ENCODE data around the gene TKT.

The TKT gene

DNA sequence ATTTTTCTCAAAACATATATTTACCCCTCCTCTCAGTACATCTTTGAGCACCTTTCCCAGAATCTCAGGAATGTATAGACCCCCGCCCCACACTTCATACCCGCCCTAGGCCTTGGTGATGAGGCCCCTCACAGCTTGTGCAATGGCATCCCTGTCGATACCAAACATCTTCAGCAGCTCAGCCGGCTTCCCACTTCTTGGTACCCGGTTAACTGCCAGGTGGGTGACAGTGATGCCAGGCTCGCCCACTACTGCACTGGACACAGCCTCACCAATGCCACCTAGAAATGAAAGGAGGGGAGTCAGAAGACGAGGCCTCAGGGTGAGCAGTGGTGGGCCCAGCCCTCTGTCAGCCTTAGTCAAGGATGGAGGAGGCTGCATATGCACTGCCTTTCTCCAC is 30.2 kb downstream of the TKT start:
- no CpG with 5 or more reads among the region's 7 CpGs for WGBS, 2 donors (ENCODE audit: extremely low coverage in 2 of 2, insufficient read length in 2 of 2, insufficient replicate concordance in 1 of 2)
- peaks cover 77 to 83% of the 10 kb centered on the region in 2 donors for H3K36me3 ChIP-seq (replicated peaks in 1 of 2; ENCODE audit: control insufficient read depth in 2 of 2, insufficient read depth in 2 of 2, low read length in 2 of 2)

DNA sequence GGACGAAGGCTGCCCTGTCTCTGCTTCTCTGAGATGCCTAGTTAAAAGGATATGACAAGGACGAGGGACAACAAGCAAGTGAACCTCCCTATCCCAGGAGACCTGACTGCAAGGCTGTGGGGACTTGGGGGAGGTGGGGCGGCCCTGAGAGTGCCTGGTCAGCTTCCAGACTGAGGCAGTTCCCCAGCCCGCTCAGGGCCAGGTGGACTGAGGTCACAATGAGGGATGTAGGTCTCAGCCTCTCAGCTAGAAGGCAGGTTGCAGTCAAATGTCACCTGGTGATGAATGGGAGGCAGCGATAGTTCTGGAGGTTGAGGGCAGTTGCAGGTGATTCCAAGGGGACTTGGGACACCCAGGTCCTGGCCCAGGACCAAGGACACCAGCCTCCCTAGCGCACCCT is 30.6 kb downstream of the TKT start:
- Histone ChIP-seq H3K27ac (replicated peaks; ENCODE audit: low read length) (no peak overlapping the region), H4K8ac (ENCODE audit: low read depth, low read length) (no peak overlapping the region), H3K9ac (ENCODE audit: low read depth, low read length, poor library complexity) (no peak overlapping the region), H3K4ac (ENCODE audit: low read length) (no peak overlapping the region), H3K36me3 (replicated peaks in 1 of 2; ENCODE audit: control insufficient read depth in 2 of 2, insufficient read depth in 2 of 2, low read length in 2 of 2) (peaks cover 73 to 79% of the 10 kb centered on the region in 2 donors), H3K4me1 (ENCODE audit: control insufficient read depth in 2 of 2, insufficient read depth in 1 of 2, low read depth in 1 of 2, low read length in 2 of 2) (no peaks in the 10 kb centered on the region), H3K79me1 (ENCODE audit: low read depth, low read length) (no peaks in the 10 kb centered on the region), H3K18ac (ENCODE audit: low read length) (no peak overlapping the region), H2BK120ac (ENCODE audit: low read depth, low read length) (no peak overlapping the region), H2BK5ac (ENCODE audit: low read length) (no peak overlapping the region), H3K9me3 (replicated peaks in 1 of 2; ENCODE audit: control insufficient read depth in 2 of 2, insufficient read depth in 1 of 2, low read depth in 1 of 2, low read length in 2 of 2) (no peaks in the 10 kb centered on the region), H2AFZ (ENCODE audit: low read length) (no peak overlapping the region), H3K14ac (ENCODE audit: low read length) (no peak overlapping the region), H3K23ac (ENCODE audit: low read depth, low read length, poor library complexity) (no peak overlapping the region), H2AK5ac (ENCODE audit: low read depth, low read length) (no peak overlapping the region), H4K91ac (ENCODE audit: low read depth, low read length, poor library complexity) (no peak overlapping the region), H3K4me3 (ENCODE audit: low read length in 2 of 2) (no peak overlapping the region), H3K27me3 (ENCODE audit: control insufficient read depth in 3 of 3, insufficient read depth in 3 of 3, low read depth in 1 of 3, low read length in 3 of 3) (no peaks in the 10 kb centered on the region), H3K4me2 (ENCODE audit: insufficient read depth, low read length, poor library complexity, severe bottlenecking) (no peak overlapping the region), H2BK12ac (ENCODE audit: low read length) (no peak overlapping the region), H2BK15ac (ENCODE audit: low read length) (no peak overlapping the region)
- no CpG with 5 or more reads among the region's 6 CpGs for WGBS, 2 donors (ENCODE audit: extremely low coverage in 2 of 2, insufficient read length in 2 of 2, insufficient replicate concordance in 1 of 2)
- DNase-seq (ENCODE audit: low spot score): no peak

More for the DNA sequence above, 30.2 kb downstream of the TKT start:
- H3K27me3 ChIP-seq (ENCODE audit: control insufficient read depth in 3 of 3, insufficient read depth in 3 of 3, low read depth in 1 of 3, low read length in 3 of 3): no peaks in the 10 kb centered on the region
- H2BK15ac ChIP-seq (ENCODE audit: low read length): no peak overlapping the region
- no peak overlapping the region for H3K14ac ChIP-seq (ENCODE audit: low read length)
- no peaks in the 10 kb centered on the region for H3K4me1 ChIP-seq (ENCODE audit: control insufficient read depth in 2 of 2, insufficient read depth in 1 of 2, low read depth in 1 of 2, low read length in 2 of 2)
- no peak overlapping the region for H3K18ac ChIP-seq (ENCODE audit: low read length)
- no peaks in the 10 kb centered on the region for H3K9me3 ChIP-seq (replicated peaks in 1 of 2; ENCODE audit: control insufficient read depth in 2 of 2, insufficient read depth in 1 of 2, low read depth in 1 of 2, low read length in 2 of 2)
- no peak overlapping the region for H2BK12ac ChIP-seq (ENCODE audit: low read length)
- no peak overlapping the region for H3K27ac ChIP-seq (replicated peaks; ENCODE audit: low read length)
- H3K4ac ChIP-seq (ENCODE audit: low read length): no peak overlapping the region
- no peak overlapping the region for H4K91ac ChIP-seq (ENCODE audit: low read depth, low read length, poor library complexity)
- no peaks in the 10 kb centered on the region for H3K79me1 ChIP-seq (ENCODE audit: low read depth, low read length)
- no peak for DNase-seq (ENCODE audit: low spot score)
- H2BK5ac ChIP-seq (ENCODE audit: low read length): no peak overlapping the region
- H3K9ac ChIP-seq (ENCODE audit: low read depth, low read length, poor library complexity): no peak overlapping the region
- no peak overlapping the region for H3K4me3 ChIP-seq (ENCODE audit: low read length in 2 of 2)
- no peak overlapping the region for H2BK120ac ChIP-seq (ENCODE audit: low read depth, low read length)
- no peak overlapping the region for H4K8ac ChIP-seq (ENCODE audit: low read depth, low read length)
- no peak overlapping the region for H3K23ac ChIP-seq (ENCODE audit: low read depth, low read length, poor library complexity)
- no peak overlapping the region for H2AK5ac ChIP-seq (ENCODE audit: low read depth, low read length)
- no peak overlapping the region for H2AFZ ChIP-seq (ENCODE audit: low read length)
- no peak overlapping the region for H3K4me2 ChIP-seq (ENCODE audit: insufficient read depth, low read length, poor library complexity, severe bottlenecking)

- Histone ChIP-seq H3K4me1 (ENCODE audit: control insufficient read depth in 2 of 2, insufficient read depth in 1 of 2, low read depth in 1 of 2, low read length in 2 of 2) (no peaks in the 10 kb centered on the region), H3K23ac (ENCODE audit: low read depth, low read length, poor library complexity) (no peak overlapping the region), H3K14ac (ENCODE audit: low read length) (no peak overlapping the region), H2AFZ (ENCODE audit: low read length) (no peak overlapping the region), H4K91ac (ENCODE audit: low read depth, low read length, poor library complexity) (no peak overlapping the region), H3K4me3 (ENCODE audit: low read length in 2 of 2) (no peak overlapping the region), H3K9me3 (replicated peaks in 1 of 2; ENCODE audit: control insufficient read depth in 2 of 2, insufficient read depth in 1 of 2, low read depth in 1 of 2, low read length in 2 of 2) (no peaks in the 10 kb centered on the region), H2BK5ac (ENCODE audit: low read length) (no peak overlapping the region), H3K9ac (ENCODE audit: low read depth, low read length, poor library complexity) (no peak overlapping the region), H3K27ac (replicated peaks; ENCODE audit: low read length) (no peak overlapping the region), H3K36me3 (replicated peaks in 1 of 2; ENCODE audit: control insufficient read depth in 2 of 2, insufficient read depth in 2 of 2, low read length in 2 of 2) (peaks cover 66 to 72% of the 10 kb centered on the region in 2 donors), H3K4ac (ENCODE audit: low read length) (no peak overlapping the region), H2AK5ac (ENCODE audit: low read depth, low read length) (no peak overlapping the region), H3K79me1 (ENCODE audit: low read depth, low read length) (no peaks in the 10 kb centered on the region), H2BK120ac (ENCODE audit: low read depth, low read length) (no peak overlapping the region), H3K18ac (ENCODE audit: low read length) (no peak overlapping the region), H4K8ac (ENCODE audit: low read depth, low read length) (no peak overlapping the region), H3K27me3 (ENCODE audit: control insufficient read depth in 3 of 3, insufficient read depth in 3 of 3, low read depth in 1 of 3, low read length in 3 of 3) (no peaks in the 10 kb centered on the region), H3K4me2 (ENCODE audit: insufficient read depth, low read length, poor library complexity, severe bottlenecking) (no peak overlapping the region), H2BK15ac (ENCODE audit: low read length) (no peak overlapping the region), H2BK12ac (ENCODE audit: low read length) (no peak overlapping the region)
- no peak for DNase-seq (ENCODE audit: low spot score)
- WGBS, 2 donors (ENCODE audit: extremely low coverage in 2 of 2, insufficient read length in 2 of 2, insufficient replicate concordance in 1 of 2): no CpG with 5 or more reads among the region's 5 CpGs
Observed at GRCh38 chr3:53224536-53224935, 31.3 kb downstream of the TKT start.

DNA sequence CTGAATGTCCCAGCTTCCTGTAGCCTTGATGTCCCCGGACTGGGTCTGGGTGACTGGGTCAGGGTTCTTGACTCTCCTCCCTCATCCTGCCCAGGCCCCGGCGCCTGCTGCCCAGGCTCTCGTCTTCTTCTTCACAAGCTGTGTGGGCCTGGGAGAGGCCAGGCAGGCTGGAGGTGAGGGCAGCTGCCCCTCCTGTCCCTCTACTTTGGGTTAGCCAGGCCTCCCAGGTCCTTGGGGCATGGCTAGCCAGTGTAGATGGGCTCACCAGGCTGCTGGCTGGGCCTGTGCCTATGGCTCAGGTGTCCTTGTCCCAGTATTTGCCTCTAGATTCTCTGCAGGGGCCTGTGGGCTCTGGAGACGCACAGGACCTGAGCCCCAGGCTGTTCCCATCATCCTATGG is 31.8 kb downstream of the TKT start:
- no peak overlapping the region for H2BK12ac ChIP-seq (ENCODE audit: low read length)
- H3K9me3 ChIP-seq (replicated peaks in 1 of 2; ENCODE audit: control insufficient read depth in 2 of 2, insufficient read depth in 1 of 2, low read depth in 1 of 2, low read length in 2 of 2): no peaks in the 10 kb centered on the region
- H3K4me3 ChIP-seq (ENCODE audit: low read length in 2 of 2): no peak overlapping the region
- H3K4ac ChIP-seq (ENCODE audit: low read length): no peak overlapping the region
- no peak overlapping the region for H3K9ac ChIP-seq (ENCODE audit: low read depth, low read length, poor library complexity)
- no peak overlapping the region for H3K14ac ChIP-seq (ENCODE audit: low read length)
- no peak overlapping the region for H3K4me2 ChIP-seq (ENCODE audit: insufficient read depth, low read length, poor library complexity, severe bottlenecking)
- H2AFZ ChIP-seq (ENCODE audit: low read length): no peak overlapping the region
- no peak overlapping the region for H3K18ac ChIP-seq (ENCODE audit: low read length)
- H2BK120ac ChIP-seq (ENCODE audit: low read depth, low read length): no peak overlapping the region
- H4K91ac ChIP-seq (ENCODE audit: low read depth, low read length, poor library complexity): no peak overlapping the region
- no peak overlapping the region for H2AK5ac ChIP-seq (ENCODE audit: low read depth, low read length)
- no peaks in the 10 kb centered on the region for H3K79me1 ChIP-seq (ENCODE audit: low read depth, low read length)
- no peaks in the 10 kb centered on the region for H3K27me3 ChIP-seq (ENCODE audit: control insufficient read depth in 3 of 3, insufficient read depth in 3 of 3, low read depth in 1 of 3, low read length in 3 of 3)
- H2BK15ac ChIP-seq (ENCODE audit: low read length): no peak overlapping the region
- no peak overlapping the region for H3K27ac ChIP-seq (replicated peaks; ENCODE audit: low read length)
- peaks cover 61 to 67% of the 10 kb centered on the region in 2 donors for H3K36me3 ChIP-seq (replicated peaks in 1 of 2; ENCODE audit: control insufficient read depth in 2 of 2, insufficient read depth in 2 of 2, low read length in 2 of 2)
- no peak overlapping the region for H3K23ac ChIP-seq (ENCODE audit: low read depth, low read length, poor library complexity)
- H2BK5ac ChIP-seq (ENCODE audit: low read length): no peak overlapping the region
- H4K8ac ChIP-seq (ENCODE audit: low read depth, low read length): no peak overlapping the region
- DNase-seq (ENCODE audit: low spot score): no peak
- no peaks in the 10 kb centered on the region for H3K4me1 ChIP-seq (ENCODE audit: control insufficient read depth in 2 of 2, insufficient read depth in 1 of 2, low read depth in 1 of 2, low read length in 2 of 2)
- WGBS, 2 donors (ENCODE audit: extremely low coverage in 2 of 2, insufficient read length in 2 of 2, insufficient replicate concordance in 1 of 2): no CpG with 5 or more reads among the region's 5 CpGs
